ACC112 (cell line): Measurements from ENCODE around the gene CCHCR1.
"Not testable (repeated sequence)": the region's sequence is repeated elsewhere in the genome, so short reads cannot be mapped to it uniquely, and the experiment has no call there.

ENCODE experiments used
- H2AFZ ChIP-seq: fragments of 200-600 bp; sonication (generic); one replicate; pipeline ENCODE4 v1.6.0; 2017; ENCODE audit warnings: antibody characterized with exemption, low read length; ENCODE audit not compliant: unreplicated experiment
- H3K27ac ChIP-seq: fragments of 200-600 bp; sonication (generic); 2 replicates; pipeline ENCODE4 v1.5.1; 2014; ENCODE audit warnings: low read depth, mild to moderate bottlenecking, antibody characterized with exemption, low read length, moderate library complexity
- H3K27me3 ChIP-seq: fragments of 200-600 bp; sonication (generic); 2 replicates; pipeline ENCODE4 v1.6.1; 2014; ENCODE audit warnings: mild to moderate bottlenecking, antibody characterized with exemption, low read length, moderate library complexity, mixed read lengths; ENCODE audit not compliant: insufficient read depth
- H3K36me3 ChIP-seq: fragments of 200-600 bp; sonication (generic); 2 replicates; pipeline ENCODE4 v1.6.1; 2016; ENCODE audit warnings: mild to moderate bottlenecking, antibody characterized with exemption, low read length, moderate library complexity, mixed read lengths; ENCODE audit not compliant: insufficient read depth
- H3K4me1 ChIP-seq: fragments of 200-600 bp; sonication (generic); one replicate; pipeline ENCODE4 v1.6.1; 2016; ENCODE audit warnings: low read length, mixed read lengths; ENCODE audit not compliant: insufficient read depth, unreplicated experiment, control insufficient read depth
- H3K4me3 ChIP-seq: fragments of 200-600 bp; sonication (generic); 2 replicates; pipeline ENCODE4 v1.5.1; 2014; ENCODE audit warnings: mild to moderate bottlenecking, low read depth, low read length
- H3K79me2 ChIP-seq: fragments of 200-600 bp; sonication (generic); one replicate; pipeline ENCODE4 v1.6.0; 2016; ENCODE audit warnings: low read length; ENCODE audit not compliant: control insufficient read depth, unreplicated experiment, insufficient read depth

The CCHCR1 gene

DNA sequence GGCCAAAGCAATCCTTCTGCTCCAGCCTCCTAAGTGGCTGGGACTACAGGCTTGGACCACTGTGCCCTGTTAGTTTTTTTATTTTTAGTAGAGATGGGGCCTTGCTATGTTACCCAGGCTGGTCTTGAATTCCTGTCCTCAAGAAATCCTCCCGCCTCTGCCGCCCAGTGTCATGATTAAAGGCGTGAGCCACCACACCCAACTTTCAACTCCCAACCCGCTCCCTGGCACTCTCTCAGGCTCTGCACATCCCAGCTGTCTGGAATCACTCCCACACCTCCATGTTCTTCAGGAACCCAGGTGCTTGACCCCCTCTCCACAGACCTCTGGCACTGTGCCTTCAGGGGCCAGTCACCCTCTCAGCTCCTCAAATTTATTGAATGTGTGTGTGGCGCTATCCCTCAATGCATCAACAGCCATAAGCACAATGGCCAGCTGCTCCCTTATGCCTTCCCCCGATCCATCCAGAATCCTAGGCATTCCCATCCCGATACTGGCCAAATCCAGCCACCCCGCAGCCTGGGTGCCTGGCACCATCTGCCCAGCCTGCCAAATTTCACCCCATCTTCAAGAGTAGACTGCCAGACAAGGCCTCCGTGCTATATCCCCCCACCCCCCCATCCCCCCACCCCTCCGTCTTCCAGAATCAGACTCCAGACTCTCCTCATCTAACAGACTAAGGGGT lies 13.5 kb upstream of the CCHCR1 start:
- no peaks in the 10 kb centered on the region for H3K79me2 ChIP-seq
- H3K36me3 ChIP-seq, result no peaks in the 10 kb centered on the region
- H3K27me3 ChIP-seq, result no peaks in the 10 kb centered on the region
- H3K4me3 ChIP-seq, result no peak overlapping the region
- H3K27ac ChIP-seq, result no peak overlapping the region
- peaks cover 14% of the 10 kb centered on the region for H3K4me1 ChIP-seq
- no peak overlapping the region for H2AFZ ChIP-seq

GRCh38 chr6:31170600-31170881 lies 12.9 kb upstream of the CCHCR1 start, which contains the start of gene POU5F1:
POU5F1 (minus strand) TSS chr6:31170682; CDS start chr6:31170620, 62 bp downstream.
- Histone ChIP-seq H3K27me3 (no peaks in the 10 kb centered on the region), H2AFZ (no peak within 1 kb of the TSS), H3K79me2 (no peaks in the 10 kb centered on the region), H3K4me1 (peaks cover 8% of the 10 kb centered on the region), H3K36me3 (no peaks in the 10 kb centered on the region), H3K4me3 (no peak within 1 kb of the TSS), H3K27ac (no peak within 1 kb of the TSS)

DNA sequence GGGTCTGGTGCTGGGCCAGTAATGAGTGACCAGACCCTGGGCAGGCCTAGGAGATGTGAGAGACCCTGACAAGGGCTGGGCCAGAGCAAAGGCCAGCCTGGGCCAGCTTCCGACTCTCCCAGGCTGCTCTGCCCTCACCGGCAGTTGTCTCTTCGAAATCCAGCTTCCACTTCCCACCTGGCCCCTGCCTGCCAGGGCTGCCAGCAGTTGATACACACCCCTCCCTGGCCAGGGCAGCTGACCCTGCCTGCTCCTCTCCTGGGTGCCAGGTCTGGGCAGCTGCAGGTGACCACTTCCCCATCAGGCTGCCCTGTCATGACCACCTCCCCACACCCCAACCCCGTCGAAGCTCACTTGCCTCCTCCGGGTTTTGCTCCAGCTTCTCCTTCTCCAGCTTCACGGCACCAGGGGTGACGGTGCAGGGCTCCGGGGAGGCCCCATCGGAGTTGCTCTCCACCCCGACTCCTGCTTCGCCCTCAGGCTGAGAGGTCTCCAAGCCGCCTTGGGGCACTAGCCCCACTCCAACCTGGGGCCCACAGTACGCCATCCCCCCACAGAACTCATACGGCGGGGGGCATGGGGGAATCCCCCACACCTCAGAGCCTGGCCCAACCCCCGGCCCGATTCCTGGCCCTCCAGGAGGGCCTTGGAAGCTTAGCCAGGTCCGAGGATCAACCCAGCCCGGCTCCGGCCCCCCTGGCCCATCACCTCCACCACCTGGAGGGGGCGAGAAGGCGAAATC lies 12.4 kb upstream of the CCHCR1 start:
- H3K4me1 ChIP-seq, H3K4me3 ChIP-seq, H3K27me3 ChIP-seq, H2AFZ ChIP-seq, H3K27ac ChIP-seq, H3K79me2 ChIP-seq, H3K36me3 ChIP-seq: not testable (repeated sequence)

GRCh38 chr6:31169123-31169857 lies 11.7 kb upstream of the CCHCR1 start:
- no peak overlapping the region for H3K4me3 ChIP-seq

DNA sequence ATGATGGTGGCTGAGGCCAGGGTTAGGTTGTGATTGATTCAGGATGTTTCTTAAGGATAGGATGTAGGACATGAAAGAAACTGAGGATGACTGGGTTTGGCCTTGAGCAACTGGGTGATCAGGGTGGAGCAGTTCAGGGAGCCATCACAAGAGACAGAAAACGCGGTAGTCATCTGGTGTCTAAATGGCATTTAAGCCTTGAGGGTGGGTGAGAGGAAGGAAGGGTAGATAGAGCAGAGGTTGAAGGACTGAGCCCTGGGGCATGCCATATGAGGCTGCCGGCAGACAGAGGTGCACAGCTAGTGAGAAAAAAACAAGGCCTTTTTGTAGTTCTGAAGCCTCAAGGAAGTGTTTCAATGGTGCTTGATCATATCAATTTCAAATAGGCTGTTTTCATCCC lies 11.0 kb upstream of the CCHCR1 start:
- no peak overlapping the region for H2AFZ ChIP-seq
- H3K4me3 ChIP-seq, result no peak overlapping the region
- peaks cover 10% of the 10 kb centered on the region for H3K4me1 ChIP-seq
- no peaks in the 10 kb centered on the region for H3K27me3 ChIP-seq
- no peak overlapping the region for H3K27ac ChIP-seq
- H3K36me3 ChIP-seq, result no peaks in the 10 kb centered on the region
- H3K79me2 ChIP-seq, result no peaks in the 10 kb centered on the region

More at GRCh38 chr6:31169123-31169857, 11.7 kb upstream of the CCHCR1 start:
- no peak overlapping the region for H3K27ac ChIP-seq
- H3K4me1 ChIP-seq, result peaks cover 7% of the 10 kb centered on the region
- no peaks in the 10 kb centered on the region for H3K36me3 ChIP-seq
- H3K27me3 ChIP-seq, result no peaks in the 10 kb centered on the region
- no peaks in the 10 kb centered on the region for H3K79me2 ChIP-seq
- H2AFZ ChIP-seq, result no peak overlapping the region

GRCh38 chr6:31165986-31166385 lies 8.4 kb upstream of the CCHCR1 start:
- peaks cover 14% of the 10 kb centered on the region for H3K4me1 ChIP-seq
- H3K27me3 ChIP-seq, result no peaks in the 10 kb centered on the region

DNA sequence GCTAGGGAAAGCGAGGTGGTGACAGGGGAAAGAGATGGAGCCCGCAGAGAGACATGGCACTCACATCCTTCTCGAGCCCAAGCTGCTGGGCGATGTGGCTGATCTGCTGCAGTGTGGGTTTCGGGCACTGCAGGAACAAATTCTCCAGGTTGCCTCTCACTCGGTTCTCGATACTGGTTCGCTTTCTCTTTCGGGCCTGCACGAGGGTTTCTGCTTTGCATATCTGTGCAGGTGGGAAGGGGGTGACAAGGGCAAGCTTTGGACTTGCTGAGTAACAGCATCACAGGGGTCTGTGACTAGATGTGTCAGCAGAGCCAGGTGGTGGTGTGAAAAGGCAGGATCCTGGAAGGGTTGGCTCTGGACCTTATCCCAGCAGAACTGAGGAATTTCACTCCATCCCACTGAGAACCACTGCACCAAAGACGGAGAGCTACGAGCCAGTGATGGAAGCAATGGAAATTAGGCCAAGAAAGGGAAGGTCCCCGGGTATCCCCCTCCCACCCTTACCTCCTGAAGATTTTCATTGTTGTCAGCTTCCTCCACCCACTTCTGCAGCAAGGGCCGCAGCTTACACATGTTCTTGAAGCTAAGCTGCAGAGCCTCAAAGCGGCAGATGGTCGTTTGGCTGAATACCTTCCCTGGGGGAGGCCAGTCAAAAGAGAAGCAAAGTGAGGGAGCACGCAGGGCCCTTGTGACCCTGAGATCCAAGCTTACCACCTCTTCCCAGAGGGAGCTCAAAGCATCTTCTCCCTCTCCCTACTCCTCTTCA lies 7.6 kb upstream of the CCHCR1 start:
- H3K79me2 ChIP-seq, H3K27ac ChIP-seq, H3K27me3 ChIP-seq, H3K4me3 ChIP-seq, H2AFZ ChIP-seq, H3K36me3 ChIP-seq: not testable (repeated sequence)
- H3K4me1 ChIP-seq, result peaks cover 14% of the 10 kb centered on the region

More at GRCh38 chr6:31165986-31166385, 8.4 kb upstream of the CCHCR1 start:
- peaks cover 3% of the 10 kb centered on the region for H3K79me2 ChIP-seq
- H3K4me3 ChIP-seq, result no peak overlapping the region
- peaks cover 7% of the 10 kb centered on the region for H3K36me3 ChIP-seq
- H3K27ac ChIP-seq, result no peak overlapping the region
- H2AFZ ChIP-seq, result no peak overlapping the region

DNA sequence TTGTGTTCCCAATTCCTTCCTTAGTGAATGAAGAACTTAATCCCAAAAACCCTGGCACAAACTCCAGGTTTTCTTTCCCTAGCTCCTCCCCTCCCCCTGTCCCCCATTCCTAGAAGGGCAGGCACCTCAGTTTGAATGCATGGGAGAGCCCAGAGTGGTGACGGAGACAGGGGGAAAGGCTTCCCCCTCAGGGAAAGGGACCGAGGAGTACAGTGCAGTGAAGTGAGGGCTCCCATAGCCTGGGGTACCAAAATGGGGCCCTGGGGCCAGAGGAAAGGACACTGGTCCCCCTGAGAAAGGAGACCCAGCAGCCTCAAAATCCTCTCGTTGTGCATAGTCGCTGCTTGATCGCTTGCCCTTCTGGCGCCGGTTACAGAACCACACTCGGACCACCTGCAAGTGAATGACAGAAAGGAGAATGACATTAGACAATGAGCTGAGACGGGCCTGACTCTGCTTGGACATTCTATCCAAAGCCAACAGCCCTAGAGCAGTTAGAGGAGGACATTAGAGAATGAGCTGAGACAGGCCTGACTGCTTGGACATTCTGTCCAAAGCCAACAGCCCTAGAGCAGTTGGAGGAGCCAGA lies 7.0 kb upstream of the CCHCR1 start:
- H3K27ac ChIP-seq, H3K79me2 ChIP-seq, H3K36me3 ChIP-seq, H3K27me3 ChIP-seq, H3K4me3 ChIP-seq, H2AFZ ChIP-seq: not testable (repeated sequence)
- peaks cover 20% of the 10 kb centered on the region for H3K4me1 ChIP-seq

DNA sequence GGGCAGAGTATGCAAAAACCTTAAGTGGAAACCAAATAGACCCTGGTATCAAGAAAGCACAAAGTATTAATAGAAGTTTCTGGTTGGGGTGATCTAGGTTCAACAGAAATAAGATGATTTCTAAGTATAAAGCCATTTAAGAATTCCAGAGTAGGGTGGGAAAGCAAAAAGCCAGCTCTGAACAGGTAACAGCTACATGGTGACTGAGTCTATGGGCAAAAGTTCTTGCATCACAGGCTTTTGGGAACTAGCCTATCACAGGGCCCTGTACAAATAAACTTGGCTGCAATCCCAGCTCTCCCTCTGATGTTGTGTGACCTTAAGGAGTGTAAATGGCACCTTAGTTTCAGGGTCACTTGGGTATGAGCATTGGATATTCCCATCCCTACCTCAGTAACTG lies 6.3 kb upstream of the CCHCR1 start:
- Histone ChIP-seq H3K27me3 (no peaks in the 10 kb centered on the region), H3K36me3 (peaks cover 7% of the 10 kb centered on the region), H3K27ac (peak overlapping the region; percentile 13; the same call in 1 of the 2 replicates), H3K4me3 (no peak overlapping the region), H2AFZ (no peak overlapping the region), H3K4me1 (peaks cover 24% of the 10 kb centered on the region), H3K79me2 (peaks cover 16% of the 10 kb centered on the region)
